CMK (cell line): ENCODE data around the gene NECAB2.

Experiments used
- DNase-seq: peaks from one replicate; pipeline ENCODE4 v3.0.0-alpha.2; 2010; ENCODE audit warnings: low read depth

Gene NECAB2

DNA sequence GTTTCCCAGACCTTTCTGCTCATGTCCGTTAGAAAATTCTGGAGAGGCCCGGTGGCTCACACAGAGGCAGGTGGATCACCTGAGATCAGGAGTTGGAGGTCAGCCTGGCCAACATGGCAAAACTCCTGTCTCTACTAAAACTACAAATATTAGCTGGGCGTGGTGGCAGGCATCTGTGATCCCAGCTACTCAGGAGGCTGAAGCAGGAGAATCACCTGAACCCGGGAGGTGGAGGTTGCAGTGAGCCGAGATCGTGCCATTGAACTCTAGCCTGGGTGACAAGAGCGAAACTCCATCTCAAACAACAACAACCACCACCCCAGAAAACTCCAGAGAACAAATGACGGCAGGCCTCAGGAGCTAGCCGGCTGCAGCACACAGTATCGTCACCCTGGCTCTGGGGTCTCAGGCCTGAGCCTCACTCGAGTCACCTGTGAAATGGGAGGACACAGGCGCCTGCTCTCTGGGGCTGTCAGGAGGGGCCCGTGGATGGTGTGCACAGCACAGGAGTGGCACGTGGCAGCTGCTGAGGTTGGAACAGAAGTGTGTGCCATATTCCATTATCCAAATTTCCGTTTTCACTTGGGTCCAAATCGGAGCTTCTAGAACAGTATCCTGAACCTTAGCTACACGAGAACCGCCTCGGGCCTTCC is 77.9 kb downstream of the NECAB2 start:
- no peak for DNase-seq

DNA sequence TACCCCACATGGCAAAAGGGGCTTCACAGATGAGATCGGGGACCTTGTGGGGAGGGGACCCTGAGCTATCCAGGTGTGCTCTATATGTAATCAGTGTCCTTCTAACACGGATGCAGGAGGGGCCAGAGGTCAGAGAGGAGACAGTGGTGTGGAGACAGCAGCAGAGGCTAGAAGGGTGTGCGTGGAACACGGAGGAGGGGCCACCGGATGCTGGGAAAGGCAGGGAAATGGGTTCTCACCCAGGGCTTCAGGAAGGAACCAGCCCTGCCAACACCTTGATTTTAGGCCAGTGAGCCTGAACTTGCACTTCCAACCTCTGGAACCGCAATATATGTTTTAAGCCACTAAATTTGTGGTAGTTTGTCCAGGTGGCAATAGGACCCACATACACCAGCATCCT is 79.2 kb downstream of the NECAB2 start:
- no peak for DNase-seq

DNA sequence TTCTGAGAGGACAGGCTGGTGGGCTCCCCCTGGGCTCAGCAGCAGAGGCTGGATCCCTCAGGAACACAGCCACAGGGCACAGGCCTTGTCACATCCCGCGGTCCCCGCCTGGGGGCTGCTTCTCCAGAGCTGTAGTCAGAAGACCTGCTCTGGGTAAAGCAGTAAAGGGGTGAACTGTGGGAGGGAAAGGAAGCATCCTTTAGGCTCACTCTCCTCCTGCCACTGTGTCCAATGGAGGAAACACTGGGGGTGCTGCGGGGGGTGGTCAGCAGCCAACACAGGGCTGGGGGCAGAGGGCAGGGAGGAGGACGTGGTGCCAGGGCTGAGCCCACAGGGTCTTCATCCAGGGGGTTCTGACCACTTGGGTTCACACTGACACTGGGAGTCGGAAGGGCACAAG is 79.6 kb downstream of the NECAB2 start:
- no peak for DNase-seq

DNA sequence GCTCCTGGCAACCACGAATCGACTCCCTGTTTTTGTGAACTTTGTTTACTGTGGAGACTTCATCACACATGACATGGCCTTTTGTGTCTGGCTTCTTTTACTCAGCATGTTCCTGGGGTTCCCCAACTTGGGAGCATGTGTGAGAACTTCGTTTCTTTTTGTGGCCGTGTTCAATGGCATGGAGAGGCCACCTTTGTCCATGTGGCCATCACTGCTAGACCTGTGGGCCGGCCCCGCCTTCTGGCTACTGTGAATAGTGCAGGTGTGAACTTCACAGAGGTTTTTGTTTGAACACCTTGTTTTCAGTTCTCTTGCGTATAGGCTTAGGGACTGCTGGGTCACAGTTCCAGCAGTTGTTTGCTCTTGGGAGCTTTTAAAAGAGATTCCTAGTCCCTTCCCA is 80.2 kb downstream of the NECAB2 start:
- no peak for DNase-seq

DNA sequence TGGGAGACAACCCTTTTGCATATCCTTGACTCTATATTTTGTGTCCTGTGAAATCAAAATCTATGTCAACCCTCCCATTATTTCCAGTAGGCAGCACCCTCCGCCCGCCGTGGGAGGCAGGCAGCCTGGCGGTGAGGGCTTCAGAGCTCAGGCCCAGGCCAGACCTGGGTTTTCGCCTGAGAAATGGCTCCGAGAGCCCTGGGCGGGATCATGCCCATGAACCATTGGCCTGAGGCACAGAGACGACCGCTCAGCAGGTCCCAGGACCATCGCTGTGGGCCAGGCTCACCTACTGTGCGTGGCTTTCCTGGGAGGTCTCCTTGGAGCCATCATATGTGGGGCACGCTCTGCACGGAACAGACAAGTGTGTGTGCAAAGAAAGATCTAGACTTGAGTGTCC is 80.8 kb downstream of the NECAB2 start:
- DNase-seq: no peak

DNA sequence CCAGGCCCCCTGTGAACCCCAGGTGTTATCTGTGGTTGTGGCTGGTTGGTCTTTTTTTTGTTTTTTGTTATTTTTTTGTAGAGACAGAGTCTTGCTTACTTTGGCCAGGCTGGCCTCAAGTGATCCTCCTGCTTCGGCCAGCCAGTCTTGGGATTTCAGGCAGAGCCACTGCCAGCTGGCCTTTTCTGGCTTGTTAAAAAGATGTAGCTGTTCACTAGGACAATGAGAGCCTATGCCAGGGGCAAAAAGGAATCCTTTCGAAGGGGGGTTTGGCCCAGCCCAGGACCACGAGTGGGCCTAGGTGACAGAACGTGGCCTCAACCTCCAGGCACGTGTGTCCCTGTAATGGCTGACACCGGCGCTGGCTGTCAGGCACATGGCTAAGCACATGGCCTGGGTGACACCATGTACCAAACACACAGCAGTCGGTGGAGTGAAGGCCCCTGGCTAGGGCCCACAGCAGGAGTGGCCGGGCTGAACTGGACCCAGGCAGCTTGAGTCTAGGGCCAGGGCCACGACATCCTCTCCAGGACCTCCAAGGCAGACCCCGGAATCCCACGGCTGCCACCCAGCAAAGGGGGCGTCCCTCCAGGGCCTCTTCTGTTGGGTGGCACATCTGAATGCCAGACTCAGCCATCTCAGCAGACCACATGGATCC is 81.5 kb downstream of the NECAB2 start:
- no peak for DNase-seq

DNA sequence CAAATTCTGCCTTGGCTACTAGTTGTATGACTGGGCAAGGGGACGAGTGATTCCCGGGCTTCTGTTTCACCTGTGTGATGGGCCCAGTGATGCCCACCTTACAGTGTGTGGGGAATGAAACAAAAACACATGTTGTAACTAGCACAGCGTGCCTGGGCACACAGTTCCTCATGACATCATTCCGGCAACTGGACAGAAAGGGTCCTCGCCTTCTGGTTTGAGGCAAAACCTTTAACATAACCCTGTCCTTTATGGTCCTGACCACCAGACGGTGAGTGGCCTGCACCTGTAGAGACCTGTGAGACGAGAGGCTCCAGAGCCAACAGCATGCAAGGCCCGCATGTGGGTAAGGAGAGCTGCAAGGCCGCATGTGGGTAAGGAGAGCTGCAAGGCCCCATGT is 82.3 kb downstream of the NECAB2 start:
- no peak for DNase-seq

DNA sequence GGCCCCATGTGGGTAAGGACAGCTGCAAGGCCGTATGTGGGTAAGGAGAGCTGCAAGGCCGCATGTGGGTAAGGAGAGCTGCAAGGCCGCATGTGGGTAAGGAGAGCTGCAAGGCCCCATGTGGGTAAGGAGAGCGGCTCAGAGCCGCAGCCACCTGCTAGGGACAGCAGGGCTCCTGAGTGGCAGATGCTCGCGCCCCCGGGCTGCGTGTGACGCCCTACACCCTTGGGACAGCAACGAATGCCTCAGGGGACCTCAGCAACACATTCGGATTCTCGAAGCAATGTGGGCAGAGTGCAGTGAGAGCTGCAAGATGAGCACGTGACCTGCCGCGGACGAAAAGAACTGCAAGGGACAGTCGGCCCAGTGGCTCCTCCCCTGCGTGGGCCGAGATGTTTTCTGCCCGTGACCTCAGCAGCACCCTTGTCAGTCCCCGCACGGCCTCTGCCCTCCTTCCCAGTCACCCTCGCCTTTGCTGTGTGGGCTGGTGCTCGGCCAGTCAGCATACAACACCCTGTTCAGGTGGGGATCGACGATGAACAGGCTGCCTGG is 84.1 kb downstream of the NECAB2 start:
- no peak for DNase-seq
